Mammary epithelial cell (primary cell): ENCODE measurements around the gene WDR59.

Experiments used
- CTCF ChIP-seq, 2 donors: IDR thresholded peaks in 1 of 2; conservative IDR thresholded peaks in 1 of 2; 2 replicates each; pipeline ENCODE4 v1.5.1; 2011 to 2012; ENCODE audit warnings: inconsistent platforms in 2 of 2, low read length in 2 of 2, mild to moderate bottlenecking in 2 of 2, control low read depth in 1 of 2, low read depth in 1 of 2; ENCODE audit not compliant: insufficient read depth in 1 of 2; ENCODE audit errors: extremely low read depth in 1 of 2
- EZH2 ChIP-seq: IDR thresholded peaks from 2 replicates; pipeline ENCODE4 v1.6.1; 2012; ENCODE audit warnings: low read length, inconsistent platforms, borderline replicate concordance

GRCh38 chr16:74997042-74997491 lies 12.1 kb upstream of the WDR59 start:
- TF ChIP-seq EZH2: no peak
- no peak for TF ChIP-seq CTCF (conservative IDR thresholded peaks at IDR 0.05 in 1 of 2, IDR thresholded peaks at IDR 0.05 in 1 of 2; ENCODE audit: extremely low read depth in 1 of 2, insufficient read depth in 1 of 2, low read depth in 1 of 2, low read length in 2 of 2)
